NOMO-1 (cell line): ENCODE measurements around the gene C5orf58.
A peak's percentile ranks its signal among the peaks of the same experiment; 100 is the strongest.

Experiments used
- DNase-seq, 2 experiments: peaks; one replicate each; lab custom pipeline; 2025; ENCODE audit not compliant: unreplicated experiment in 2 of 2; lab: John Stamatoyannopoulos, UW

The C5orf58 gene

DNA sequence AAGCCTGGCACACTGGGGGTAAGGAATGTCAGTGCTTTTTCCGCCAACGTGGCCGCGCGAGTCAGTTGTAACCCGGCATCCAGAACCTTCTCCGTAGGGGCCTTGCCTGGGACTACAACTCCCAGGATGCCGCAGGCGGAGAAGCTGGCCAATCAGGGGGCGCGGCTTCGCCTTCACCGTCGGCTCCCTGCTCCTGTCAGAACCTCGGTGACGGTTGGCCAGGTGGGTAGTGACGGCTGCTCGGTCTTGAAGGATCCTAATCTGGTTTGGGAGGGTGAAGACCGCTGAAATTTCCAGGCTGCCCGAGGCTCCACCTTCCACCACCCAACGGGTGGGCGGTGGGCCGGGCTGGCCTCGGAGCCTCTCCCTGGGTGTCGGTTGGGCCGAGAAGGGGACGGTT lies at the start of gene C5orf58:
Gene C5orf58, plus strand, starts transcription at position 200 of the 400 bp plus-strand sequence. CDS start 1,992 bp downstream, outside the sequence.
- no peak for DNase-seq

GRCh38 chr5:170183816-170184687 lies 48.7 kb upstream of the C5orf58 start:
- DNase-seq = peak; percentile 8 to 26

GRCh38 chr5:170184737-170185136 lies 48.0 kb upstream of the C5orf58 start:
- no peak for DNase-seq

- DNase-seq = no peak
Observed at GRCh38 chr5:170186156-170186555, 46.6 kb upstream of the C5orf58 start.

DNA sequence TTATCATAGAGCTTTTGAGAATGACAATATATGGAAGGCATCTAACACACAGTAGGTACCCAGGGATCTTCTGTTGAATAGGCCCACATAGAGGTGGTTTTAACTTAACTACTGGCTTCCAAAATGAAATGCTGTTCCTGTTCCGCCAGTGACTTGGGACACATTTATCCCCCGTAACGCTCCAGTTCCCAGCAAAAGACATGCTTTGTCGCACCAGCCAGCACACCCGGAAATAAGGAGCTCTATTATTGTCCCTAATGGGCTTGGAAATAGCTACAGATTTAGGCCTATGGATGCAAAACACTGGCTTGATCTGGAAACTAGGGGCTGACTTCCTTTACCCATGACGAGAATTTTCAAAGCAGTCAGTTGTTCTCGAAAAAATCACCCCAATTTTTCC lies 45.9 kb upstream of the C5orf58 start:
- no peak for DNase-seq

- DNase-seq = peak in 1 of 2 experiments; percentile 42
Observed at GRCh38 chr5:170190436-170191134, 42.2 kb upstream of the C5orf58 start.

DNA sequence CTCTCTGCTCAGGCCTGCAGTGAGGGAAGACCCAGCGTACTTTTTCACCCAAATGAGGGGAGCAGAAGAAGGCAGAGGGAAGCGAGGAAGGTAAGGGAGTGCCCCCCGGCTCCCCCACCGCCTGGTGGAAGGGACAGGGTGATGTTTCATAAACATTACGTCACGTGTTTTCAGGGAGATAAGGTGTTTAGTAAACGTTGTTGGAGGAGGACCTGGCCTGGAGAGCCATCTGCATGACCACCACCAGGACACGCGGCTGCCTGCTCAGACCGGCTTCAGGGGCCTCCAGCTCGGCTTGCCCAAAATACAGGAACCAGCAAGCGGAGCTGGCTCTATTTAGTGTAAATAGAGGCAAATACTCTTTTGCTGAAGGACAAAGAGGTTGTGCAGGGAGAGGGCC lies 40.0 kb upstream of the C5orf58 start:
- no peak for DNase-seq

DNA sequence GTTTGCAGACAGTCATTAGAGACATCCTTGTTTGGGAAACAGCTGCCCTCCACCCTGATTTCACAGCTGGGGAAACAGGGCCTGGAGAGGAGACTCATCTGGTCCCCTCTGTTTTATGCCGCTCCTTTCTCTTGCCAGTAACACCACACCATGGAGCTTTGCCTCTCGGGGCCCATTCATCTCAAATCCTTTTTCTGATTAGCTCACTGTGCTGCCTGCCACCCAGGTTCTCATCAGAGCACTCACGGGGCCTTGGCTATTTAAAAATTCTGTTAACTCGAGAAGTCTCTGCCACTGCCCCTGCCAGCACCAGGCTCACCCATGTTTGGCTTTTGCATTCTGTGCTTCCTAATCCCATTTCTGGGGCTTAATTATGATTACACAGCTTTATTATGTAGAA lies 36.8 kb upstream of the C5orf58 start:
- no peak for DNase-seq

DNA sequence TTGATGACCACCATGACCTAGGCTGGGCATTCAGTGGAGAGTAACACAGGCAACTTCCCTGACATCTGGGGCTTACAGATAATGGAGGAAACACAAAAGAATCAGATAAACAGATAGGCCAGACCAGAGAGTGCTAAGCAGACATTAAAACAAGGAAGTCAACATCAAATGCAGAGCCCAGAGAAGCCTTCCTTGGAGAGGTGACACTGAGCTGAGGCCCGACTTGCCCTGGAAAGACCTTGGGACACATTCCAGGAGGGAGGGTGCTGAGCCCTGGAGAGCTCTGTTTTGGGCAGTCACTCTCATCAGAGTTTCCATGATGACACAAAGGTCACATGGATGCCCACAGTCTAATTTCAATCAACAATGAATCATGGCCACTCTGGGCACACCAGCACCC lies 31.9 kb upstream of the C5orf58 start:
- DNase-seq = no peak

- peak in 1 of 2 experiments; percentile 5 for DNase-seq
Observed at GRCh38 chr5:170201311-170201710, 31.5 kb upstream of the C5orf58 start.

GRCh38 chr5:170202117-170202516 lies 30.7 kb upstream of the C5orf58 start:
- no peak for DNase-seq

GRCh38 chr5:170204202-170204601 lies 28.6 kb upstream of the C5orf58 start:
- no peak for DNase-seq

- DNase-seq = no peak
Observed at GRCh38 chr5:170206216-170206615, 26.6 kb upstream of the C5orf58 start.

DNA sequence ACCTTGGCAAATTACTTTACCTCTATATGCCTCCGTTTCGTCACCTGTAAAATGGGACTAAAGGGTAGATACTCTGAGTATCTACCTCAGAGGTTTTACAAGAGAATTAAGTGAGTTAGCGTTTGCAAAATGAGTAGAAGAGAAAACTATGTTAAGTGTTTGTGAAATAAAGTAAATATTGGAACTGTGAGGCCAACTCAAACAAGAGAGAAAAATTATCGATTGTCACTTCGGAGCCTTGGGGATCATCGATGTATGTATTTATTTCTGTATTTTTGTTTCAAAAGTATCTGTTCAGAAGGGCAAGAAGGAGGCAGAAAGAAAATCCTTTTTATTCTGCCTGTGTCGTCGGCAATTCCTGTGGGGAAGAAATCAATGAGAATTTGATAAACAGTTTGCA lies 25.8 kb upstream of the C5orf58 start:
- no peak for DNase-seq

DNA sequence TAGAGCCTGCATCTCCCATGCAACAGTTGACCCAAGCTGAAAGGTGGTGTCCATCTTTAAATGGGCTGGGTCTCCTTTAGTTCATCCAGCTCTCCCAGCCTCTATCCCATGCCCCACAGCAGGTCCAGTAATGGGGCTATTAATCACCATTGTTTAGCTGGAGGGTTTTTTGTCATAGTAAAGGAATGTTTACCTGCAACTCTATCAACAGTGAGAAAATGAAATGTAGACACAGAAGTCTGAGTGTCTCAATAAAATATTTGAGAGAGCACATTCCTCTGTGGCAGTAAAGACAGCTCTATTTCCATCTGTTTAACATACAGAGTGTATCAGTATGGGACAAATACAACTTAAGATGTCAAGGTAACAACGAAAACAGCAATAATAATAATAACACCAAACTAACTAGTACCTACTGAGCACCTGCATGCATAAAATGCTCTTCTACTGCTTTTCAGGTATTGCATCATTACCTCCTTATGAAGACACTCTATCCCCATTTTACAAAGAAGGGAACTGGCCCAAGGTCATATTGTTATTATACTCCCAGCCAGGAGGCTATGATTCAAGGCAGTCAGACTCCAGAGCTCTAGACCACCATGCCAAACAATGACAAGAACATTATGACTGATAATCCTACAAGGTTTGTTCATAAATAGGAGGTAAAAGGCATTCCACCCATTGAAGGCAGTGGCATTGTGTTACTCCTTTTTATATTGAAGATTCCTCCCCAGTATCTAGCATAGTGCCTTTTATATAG lies 21.0 kb upstream of the C5orf58 start:
- DNase-seq = no peak

- DNase-seq = peak; percentile 32 to 65
Observed at GRCh38 chr5:170216257-170216864, 16.4 kb upstream of the C5orf58 start.

- no peak for DNase-seq
Observed at GRCh38 chr5:170217831-170218230, 15.0 kb upstream of the C5orf58 start.

- no peak for DNase-seq
Observed at GRCh38 chr5:170218726-170219125, 14.1 kb upstream of the C5orf58 start.

DNA sequence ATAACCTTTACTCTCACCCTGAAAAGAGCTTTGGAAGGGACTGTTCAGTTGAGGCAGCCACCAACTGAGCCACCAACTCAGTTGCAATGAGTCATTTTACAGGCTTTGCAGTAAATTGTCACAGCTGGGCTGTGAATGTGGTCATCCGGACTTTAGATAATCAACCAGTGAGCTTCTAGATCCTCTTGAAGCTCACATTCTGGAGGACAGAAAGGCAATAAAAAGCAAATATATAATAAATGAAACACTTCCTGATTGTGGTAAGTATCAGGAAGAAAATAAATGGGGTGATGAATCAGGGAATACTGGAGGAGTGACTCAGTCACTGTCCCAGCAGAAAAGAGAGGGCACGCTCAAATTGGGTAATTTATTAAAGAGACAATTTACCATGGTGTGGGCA lies 13.2 kb upstream of the C5orf58 start:
- peak; percentile 19 to 58 for DNase-seq

GRCh38 chr5:170220191-170220590 lies 12.6 kb upstream of the C5orf58 start:
- no peak for DNase-seq

DNA sequence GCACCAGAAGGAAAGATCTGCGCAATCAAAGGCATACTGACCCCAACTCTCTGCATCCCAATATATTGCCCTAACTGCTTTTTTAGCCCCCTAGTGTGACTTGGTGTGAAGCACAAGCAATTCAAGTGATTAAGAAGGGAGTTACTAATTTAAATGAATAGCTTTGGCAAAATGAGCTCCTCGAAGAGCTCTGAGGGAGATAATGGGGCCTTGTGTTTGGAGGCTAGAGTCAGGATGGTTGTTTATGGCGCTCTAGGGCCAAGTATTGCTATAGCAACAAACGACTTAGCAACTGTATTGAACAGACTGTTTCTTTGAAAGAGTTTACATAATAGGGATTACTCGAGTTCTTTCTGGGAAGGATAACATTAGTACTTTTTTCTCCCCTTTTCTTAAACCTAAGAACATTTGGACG lies 11.5 kb upstream of the C5orf58 start:
- DNase-seq = no peak
